Islet of Langerhans (tissue), 1 donor: ENCODE measurements around the gene AK2.
A peak's percentile ranks its signal among the peaks of the same experiment; 100 is the strongest.
"Not testable (repeated sequence)": the region's sequence is repeated elsewhere in the genome, so short reads cannot be mapped to it uniquely, and the experiment has no call there.

Source experiments
- FAIRE-seq: peaks from one replicate; lab custom pipeline; 2011; peaks lifted over from hg19 to GRCh38; lab: Jason Lieb, UNC

The AK2 gene

DNA sequence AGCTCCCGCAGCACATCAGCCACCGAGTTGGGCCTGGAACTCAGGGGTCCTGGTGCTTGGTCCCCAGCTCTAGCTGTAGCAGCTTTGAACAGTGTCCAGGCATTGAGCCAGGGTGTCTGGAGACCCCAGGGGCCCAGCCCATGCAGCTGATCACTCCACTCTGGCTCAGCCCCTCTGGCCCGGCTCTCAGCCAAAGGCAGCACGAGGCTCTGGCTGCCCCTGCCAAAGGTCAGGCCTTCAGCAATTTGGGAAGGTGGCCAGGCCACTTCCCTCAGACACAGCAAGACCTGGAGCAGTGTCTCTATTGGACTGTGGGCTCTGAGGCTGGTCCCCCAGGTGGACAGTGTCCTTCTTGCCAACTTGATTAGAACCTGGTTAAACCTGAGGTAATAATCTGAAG lies 37.7 kb downstream of the AK2 start:
- FAIRE-seq: no peak

DNA sequence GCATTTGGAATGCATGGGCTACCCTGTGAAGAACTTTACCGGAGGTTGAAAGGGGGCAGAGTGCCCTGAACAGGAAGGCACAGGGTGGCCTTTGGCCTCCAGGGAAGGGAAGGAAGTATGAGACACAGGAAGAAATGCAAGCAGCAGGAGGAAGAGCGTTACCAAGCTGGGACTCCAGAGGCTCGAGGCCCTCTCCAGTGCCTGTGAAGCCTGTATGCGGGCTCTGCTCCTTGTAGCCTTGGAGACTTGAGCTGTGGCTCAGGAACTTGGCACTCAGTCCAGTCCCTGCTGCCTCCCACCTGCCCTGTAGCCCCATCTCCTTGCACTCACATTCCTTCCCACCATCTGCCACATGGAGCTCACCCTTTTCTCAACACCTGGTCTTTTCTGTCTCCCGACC lies 38.6 kb downstream of the AK2 start:
- FAIRE-seq: no peak

DNA sequence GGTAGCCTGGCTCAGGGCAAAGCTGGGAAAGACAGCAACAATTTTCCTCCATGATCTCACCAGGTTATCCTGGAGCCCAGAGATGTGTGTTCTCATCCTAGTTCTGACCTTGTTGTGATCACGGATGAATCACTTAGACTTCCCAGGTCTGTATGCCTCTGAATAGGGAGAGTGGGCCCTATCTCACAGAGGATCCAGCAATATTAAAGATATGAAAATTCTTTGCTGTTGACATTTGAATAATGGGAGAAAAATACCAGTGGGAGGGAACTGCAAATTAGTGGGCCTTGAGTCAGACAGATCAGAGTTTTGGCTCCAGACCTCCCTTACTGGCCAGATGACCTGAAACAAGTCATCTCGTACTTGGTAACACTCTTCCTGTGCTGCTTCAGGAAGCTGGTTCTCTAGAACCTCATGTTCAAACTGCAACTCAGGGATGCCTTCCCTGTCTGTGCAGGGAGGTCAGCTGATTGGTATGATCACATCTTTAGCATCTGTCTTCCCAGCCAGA lies 39.2 kb downstream of the AK2 start:
- no peak for FAIRE-seq

DNA sequence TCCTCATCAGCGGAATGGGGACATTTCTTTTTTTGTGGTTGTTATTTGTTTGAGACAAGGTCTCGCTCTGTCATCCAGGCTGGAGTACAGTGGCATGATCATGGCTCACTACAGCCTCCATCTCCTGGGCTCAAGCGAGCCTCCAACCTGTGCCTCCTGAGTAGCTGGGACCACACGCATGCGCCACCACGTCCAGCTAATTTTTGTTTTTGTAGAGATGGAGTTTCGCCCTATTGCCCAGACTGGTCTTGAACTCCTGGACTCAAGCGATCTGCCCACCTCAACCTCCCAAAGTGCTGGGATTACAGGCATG lies 43.4 kb downstream of the AK2 start:
- not testable (repeated sequence) for FAIRE-seq

DNA sequence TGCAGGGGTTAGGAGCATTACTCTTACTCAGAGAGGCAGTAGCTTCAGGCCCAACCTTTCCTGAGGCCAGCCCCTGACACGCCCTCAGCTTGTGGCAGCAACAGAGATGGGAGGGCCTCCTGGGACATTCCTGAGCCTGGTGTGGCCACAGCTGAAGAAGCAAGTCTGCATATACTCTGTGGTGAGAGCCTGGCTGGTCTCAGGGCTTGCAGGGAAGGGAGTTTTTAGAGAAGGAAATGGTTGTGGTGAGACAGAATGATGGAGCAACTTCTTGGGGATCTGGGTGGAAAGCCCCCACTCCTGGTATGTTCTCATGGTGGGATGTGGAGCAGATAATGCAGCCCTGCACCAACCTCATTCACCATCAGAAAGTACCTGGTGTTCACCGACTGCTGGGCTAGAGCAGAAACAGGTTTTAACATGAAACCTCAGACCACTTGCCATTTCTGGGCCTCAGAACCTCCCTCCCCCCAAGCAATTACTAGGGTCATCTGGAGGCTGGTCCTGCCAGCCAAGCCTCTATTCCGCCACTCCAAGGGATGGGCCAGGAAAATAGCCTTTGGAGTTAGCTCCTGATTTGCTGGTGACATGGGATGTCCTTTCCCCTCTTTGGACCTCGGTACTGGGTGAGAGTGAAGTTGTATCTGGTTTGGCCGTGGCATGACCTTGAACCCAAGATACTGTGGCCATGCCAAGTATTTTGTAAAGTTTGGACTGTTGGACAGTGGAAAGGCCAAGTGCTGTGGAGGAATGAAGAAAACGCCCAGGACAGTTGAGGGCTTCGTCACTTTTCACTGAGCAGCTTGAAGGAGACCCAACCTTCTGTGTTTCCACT lies 44.0 kb downstream of the AK2 start:
- no peak for FAIRE-seq

DNA sequence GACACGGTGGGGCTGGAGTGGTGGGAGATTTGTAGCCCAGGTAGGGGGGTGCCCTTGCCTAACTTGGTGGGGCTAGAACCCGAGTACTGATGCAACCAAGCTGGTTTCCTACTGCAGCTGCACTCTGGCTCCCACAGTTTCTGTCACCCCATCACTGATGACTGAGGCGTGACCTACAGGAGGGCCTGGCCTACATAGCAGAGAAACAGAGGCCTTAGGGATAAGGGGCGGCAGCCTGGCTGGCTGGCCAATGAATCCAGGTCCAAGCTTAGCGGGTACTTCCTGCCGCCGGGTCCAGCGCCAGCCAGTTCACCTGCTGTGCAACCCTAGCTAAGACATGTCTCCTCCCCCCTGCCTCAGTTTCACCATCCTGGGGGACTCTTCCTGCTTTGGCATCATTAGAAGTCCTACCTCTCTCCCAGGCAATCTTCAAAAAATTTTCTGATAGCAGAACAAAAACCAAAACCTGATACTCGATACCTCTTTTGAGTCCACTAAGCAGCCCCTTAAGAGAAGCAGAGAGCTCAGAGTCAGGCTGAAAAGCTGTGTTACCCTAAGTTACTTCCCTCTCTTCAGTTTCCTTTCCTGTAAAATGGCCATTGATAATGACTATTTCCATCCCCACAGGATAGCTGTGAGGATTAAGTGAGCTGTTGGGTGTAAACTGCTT lies 44.7 kb downstream of the AK2 start:
- FAIRE-seq: no peak

DNA sequence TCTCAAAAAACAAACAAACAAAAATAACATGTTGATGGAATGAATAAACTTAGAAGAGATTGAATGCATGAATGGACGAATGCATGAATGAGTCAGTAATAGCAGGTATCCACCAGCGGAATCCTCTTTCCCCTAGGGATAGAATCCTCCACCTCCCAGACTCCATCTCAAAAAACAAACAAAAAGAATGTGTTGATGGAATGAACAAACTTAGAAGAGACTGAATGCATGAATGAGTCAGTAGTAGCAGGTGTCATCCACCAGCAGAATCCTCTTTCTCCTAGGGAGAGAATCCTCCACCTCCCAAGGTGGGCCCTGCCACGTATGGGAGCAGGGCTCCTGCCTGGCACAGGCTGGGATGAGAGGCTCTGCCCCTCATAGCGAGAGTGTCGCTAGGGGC lies 45.3 kb downstream of the AK2 start:
- no peak for FAIRE-seq

DNA sequence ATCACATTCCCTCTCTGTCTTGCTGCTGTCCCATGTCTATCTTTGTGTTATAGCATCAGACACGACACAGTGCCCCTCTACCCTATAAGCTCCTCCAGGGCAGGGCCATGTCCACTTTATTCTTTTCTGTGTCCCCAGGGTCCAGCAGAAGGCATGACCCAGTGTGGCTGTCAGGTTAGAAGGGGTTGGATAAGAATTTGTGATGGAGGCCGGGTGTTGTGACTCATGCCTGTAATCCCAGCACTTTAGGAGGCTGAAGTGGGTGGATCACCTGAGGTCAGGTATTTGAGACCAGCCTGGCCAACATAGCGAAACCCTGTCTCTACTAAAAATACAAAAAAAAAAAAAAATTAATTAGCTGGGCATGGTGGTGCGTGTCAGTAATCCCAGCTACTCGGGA lies 45.8 kb downstream of the AK2 start:
- no peak for FAIRE-seq

DNA sequence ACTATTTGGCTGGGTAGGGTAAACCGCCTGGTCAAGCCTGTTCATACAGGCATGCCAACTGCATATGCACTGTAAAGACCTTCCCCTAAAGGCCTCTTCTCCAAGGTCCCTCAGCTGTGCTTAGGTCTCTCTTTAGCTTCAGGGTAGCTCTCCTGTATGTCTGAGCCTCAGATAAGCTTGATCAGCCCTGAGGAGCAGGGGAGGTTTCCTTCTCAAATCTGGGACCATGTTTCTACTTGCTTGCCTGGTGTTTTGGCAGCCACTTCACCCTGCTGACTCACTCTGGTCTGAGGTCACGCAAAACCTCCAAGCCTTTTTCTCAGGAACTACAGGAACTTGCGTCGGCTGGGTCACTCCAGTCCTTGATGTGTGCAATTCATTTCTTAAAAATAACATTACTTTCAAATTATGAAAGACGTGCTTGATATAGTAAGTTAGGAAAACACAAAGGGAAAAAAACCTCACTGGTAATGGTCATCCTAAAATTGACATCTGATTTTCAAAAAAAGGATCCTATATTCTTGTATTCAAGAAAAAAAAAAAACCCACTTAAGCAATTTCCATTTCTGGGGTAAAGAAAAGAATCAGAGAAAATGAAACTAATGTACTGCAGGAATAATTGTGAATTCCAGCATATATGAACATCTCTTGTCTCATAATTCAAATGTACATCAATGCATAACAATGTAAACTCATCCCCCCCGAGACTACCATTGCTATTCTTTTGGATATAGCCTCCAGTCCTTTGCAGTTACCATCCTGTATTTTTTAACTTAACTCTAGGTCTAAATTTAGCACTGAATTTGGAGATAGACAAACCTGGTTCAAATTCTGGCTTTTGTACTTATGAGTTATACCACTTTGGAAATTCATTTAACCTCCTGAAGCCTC lies 47.3 kb downstream of the AK2 start:
- no peak for FAIRE-seq

DNA sequence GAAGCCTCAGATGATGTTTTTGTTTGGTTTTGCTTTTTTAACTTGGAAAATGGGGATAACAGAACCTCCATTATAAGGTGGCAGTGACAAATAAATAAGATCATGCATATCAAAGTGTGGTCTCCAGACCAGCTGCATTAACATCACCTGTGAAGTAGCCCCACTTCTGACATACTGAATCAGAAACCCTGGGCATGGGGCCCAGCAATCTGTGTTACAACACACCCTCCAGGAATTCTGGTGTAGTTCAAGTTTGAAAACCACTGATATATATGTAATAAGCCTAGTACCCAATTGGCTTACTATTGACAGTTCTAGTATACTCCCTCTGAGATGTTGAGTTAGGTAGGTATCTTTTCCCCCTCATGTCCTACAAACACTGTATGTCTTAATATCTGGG lies 48.0 kb downstream of the AK2 start:
- no peak for FAIRE-seq

DNA sequence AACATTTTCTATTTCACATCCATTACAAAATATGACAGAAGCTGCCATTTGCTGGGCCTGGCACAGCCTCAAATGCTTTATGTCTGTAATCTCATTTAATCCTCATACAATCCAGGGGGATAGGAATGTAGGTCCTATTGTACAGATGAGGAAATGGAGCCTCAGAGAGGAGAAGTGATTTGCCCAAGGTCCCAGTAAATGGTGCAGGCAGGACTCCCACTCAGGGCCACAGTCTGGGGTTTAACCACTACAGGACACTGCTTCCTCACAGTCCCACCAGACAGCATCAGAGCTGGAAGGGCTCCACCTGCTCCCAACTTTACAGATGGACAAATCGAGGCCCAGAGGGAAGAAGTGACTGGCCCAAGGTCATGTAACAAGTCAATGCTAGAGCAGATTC lies 51.5 kb downstream of the AK2 start:
- FAIRE-seq: no peak

DNA sequence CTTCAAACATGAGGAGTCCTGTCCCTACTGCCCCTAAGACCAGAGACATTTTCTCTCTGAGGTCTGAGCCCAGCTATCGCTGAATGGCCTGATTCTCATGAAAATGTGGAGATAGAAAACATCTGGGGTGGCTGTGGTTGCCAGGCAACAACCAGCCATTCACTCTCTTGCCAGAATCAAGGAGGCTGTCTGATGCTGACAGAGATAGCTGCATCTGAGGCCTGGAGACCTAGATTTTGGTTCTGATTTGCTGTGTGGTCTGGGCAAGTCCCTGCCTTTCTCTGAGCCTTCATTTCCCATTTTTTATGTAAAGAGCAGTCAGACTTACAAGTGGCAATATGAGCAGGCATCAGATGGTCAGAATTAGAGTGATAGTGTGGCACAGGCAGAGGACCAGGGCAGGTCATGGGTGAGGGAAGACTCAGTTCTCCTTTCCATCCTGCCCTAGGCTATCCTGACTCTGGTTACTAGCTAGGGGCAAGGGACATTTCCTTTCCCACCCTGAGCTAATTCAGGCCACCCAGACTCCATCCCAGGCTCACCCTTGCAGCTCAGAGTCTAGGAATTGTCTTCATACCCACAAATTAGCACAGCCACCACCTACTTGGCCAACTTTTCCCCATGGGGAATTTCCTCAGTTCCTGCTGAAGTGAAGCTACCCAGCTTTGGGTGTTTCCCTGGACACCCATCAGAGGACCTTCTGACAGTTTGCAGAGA lies 52.1 kb downstream of the AK2 start:
- FAIRE-seq: no peak

DNA sequence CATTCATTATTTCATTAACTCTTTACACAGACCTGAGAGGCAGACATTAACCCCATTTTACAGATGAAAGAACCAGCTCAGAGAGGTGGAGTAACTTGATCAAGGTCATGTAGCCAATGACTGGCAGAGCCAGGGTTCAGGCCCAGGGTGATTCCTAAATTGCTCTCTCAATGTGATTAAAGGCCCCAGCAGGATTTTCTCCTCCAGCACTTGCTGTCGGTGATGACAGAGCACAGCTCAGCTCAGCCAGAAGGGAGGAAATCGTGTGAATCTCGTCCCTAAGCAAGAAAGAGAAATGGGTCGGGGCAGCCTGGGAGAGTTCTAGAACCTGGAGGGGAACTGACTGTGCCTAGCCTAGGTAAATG lies 52.6 kb downstream of the AK2 start:
- FAIRE-seq: no peak

DNA sequence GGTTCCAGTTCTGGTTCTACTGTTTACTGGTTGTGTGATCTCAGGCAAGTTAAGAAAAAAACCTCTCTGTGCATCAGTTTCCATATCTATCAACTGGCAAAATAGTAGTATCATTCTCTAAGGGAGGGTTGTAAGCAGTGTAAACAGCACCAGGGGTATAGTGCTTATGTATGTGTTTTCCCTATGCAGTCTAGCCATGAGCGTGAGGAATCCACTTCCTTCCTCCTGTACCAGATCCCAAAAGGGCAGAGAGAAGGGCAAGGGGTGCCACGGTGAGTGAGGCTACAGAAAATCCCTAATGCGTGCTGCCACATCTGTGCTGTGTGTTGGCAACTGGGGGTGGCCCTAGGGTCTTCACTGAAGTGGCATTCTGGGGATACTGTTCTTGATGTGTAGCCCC lies 53.7 kb downstream of the AK2 start:
- FAIRE-seq: no peak

DNA sequence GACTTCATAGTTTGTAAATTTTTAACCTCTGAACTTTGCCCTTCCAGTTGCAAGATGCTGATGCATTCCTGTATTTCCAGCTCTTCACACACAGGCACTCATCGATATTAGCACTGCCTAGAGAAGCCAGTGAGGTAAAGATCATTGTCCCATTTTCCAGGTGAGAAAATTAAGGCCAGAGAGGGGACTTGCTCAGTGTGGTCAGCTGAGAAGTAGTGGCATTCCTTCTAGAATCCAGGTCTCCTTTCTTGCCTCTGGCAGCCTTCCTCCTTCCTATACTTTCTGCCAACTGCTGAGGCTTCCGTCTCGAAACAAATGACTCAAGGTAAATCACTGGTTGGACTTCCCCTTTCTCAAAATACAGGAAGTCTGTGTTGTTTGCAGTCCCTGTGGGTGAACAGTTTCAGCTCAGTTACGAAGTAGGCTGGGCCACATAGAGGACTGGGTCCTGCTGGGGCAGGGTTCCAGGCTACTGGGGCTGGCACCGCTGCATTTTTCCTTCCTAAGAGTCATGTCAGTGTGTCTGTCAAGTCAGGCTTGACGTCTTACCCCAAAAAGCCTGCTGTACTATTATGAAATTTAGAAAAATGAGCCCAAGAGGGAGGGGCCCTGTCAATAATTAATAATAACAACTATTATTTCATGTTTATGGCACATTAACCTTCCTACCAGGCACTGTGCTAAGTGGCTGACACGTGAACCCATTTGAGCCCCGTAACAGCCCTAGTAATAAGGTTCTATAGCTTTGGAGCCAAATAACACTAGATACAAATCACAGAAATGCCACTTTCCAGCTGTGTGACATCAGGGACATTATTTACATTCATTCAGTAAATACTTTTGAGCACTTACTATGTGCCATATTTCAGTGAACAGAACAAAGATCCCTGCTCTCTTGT lies 55.4 kb downstream of the AK2 start:
- peak; percentile 56 for FAIRE-seq

DNA sequence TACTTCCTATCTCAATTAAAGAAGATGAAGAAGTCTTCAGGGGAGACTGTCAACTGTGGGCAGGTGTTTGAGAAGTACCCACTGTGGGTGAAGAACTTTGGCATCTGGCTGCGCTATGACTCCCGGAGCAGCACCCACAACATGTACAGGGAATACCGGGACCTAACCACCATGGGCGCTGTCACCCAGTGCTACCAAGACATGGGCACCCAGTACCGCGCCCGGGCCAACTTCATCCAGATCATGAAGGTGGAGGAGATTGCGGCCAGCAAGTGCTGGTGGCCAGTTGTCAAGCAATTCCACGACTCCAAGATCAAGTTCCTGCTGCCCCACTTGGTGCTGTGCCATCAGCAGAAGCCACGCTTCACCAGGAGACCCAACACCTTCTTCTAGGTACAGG lies 56.6 kb downstream of the AK2 start:
- FAIRE-seq: no peak

DNA sequence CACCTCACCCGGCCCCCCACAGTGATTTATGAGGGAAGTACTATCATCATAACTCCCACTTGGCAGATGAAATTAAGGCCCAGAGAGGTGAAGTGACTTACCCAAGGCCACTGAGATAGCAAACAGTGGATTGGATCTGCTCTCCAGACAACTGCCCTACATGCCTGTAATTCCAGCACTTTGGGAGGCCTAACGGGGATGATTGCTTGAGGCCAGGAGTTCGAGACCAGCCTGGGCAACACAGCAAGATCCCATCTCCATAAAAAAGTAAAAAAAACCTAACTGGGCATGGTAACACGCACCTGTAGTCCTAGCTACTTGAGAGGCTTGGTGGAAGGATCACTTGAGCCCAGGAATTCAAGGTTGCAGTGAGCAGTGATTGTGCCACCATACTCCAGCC lies 57.8 kb downstream of the AK2 start:
- FAIRE-seq: no peak

DNA sequence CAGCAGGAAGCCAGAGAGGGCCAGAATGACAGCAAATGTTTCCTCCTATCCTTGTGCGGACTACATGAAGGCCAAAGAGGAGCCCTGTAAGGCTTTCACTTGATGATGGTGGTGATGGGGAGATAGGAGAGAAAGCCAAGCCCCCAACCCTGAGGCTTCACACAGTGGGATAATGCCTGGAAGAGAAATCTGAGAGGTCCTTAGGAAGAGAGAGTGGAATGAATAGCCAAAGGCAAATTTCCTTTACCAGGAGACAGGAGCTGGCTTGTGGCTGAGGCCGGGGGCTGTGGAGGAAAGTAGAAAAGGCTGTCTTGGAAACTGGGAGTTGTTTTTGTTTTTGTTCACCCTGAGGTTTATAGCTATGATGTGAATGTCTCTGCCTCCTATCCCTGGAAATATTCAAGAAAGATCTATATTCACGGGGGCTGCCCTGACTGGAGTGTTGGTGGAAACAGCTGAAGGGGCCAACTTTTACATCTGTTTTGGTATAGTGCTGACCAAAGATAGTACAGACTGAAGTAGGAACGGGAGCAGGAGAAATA lies 59.1 kb downstream of the AK2 start:
- no peak for FAIRE-seq

DNA sequence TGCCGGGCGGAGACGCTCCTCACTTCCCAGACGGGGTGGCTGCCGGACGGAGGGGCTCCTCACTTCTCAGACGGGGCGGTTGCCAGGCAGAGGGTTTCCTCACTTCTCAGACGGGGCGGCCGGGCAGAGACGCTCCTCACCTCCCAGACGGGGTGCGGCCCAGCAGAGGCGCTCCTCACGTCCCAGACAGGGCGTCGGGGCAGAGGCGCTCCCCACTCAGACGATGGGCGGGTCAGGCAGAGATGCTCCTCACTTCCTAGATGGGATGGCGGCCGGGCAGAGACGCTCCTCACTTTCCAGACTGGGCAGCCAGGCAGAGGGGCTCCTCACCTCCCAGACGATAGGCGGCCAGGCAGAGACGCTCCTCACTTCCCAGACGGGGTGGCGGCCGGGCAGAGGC lies 61.6 kb downstream of the AK2 start:
- not testable (repeated sequence) for FAIRE-seq

DNA sequence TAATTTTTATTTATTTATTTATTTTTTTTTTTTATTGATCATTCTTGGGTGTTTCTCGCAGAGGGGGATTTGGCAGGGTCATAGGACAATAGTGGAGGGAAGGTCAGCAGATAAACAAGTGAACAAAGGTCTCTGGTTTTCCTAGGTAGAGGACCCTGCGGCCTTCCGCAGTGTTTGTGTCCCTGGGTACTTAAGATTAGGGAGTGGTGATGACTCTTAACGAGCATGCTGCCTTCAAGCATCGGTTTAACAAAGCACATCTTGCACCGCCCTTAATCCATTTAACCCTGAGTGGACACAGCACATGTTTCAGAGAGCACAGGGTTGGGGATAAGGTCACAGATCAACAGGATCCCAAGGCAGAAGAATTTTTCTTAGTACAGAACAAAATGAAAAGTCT lies 63.2 kb downstream of the AK2 start:
- not testable (repeated sequence) for FAIRE-seq

DNA sequence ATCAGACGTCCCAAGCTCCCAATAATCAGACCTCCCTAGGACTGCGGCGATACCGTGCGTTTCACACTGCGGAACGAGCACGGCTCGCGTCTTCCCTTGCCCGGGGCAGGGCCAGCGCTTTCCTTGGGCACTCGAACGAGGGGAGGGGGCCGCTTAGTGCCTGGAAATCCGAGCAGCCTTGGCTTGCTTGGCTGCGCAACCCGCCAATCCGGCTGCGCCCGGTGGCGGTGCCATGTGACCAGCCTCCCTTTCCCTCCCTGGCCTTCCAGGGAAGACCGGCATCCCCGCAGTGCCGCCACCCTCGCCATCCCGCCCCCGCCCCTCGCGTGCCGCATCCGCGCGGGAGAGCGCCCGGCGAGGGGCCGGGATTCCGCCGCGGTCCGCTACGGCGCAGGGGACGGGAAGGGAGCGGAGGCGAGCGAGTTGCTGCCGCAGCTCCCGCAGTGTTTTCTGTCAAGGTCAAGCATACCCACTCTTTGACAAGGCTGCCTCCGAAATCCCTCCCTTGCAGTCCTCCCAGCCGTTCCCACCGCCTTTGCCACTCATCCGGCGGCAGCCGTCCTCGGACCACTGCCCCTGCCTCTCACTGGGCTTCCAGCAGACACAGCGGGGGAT lies 63.8 kb downstream of the AK2 start:
- no peak for FAIRE-seq
